ENCODE data around the gene ZNF366.

Gene ZNF366

DNA sequence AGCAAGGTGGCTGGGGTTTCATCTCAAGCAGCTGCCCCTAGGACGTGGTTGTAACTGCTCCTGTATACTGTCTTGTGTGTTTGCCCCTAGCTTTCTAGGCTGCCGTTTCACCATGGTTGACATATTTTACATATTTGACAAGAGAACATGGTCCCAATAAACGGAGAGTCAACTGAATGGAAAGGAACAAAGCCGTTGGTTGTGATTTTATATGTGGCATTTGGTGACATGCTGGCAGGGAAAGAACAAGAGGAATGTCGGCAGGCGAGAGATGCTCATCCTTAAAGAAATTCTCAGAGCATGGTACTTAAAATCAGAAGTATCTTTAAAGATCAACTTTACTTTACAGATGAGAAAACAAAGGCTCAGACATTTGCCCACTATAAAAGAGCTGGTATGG is 11.8 kb downstream of the ZNF366 start:
- Histone ChIP-seq H3K4me3 (ENCODE audit: low read depth, low read length) (no peak overlapping the region), H3K4me1 (no peaks in the 10 kb centered on the region), H3K27me3 (no peaks in the 10 kb centered on the region), H3K9me3 (no peaks in the 10 kb centered on the region), H3K36me3 (no peaks in the 10 kb centered on the region)
- no peak for DNase-seq
- TF ChIP-seq, protein P1, sequence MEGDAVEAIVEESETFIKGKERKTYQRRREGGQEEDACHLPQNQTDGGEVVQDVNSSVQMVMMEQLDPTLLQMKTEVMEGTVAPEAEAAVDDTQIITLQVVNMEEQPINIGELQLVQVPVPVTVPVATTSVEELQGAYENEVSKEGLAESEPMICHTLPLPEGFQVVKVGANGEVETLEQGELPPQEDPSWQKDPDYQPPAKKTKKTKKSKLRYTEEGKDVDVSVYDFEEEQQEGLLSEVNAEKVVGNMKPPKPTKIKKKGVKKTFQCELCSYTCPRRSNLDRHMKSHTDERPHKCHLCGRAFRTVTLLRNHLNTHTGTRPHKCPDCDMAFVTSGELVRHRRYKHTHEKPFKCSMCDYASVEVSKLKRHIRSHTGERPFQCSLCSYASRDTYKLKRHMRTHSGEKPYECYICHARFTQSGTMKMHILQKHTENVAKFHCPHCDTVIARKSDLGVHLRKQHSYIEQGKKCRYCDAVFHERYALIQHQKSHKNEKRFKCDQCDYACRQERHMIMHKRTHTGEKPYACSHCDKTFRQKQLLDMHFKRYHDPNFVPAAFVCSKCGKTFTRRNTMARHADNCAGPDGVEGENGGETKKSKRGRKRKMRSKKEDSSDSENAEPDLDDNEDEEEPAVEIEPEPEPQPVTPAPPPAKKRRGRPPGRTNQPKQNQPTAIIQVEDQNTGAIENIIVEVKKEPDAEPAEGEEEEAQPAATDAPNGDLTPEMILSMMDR (IDR thresholded peaks at IDR 0.05; ENCODE audit: low read depth, low read length), result no peak

DNA sequence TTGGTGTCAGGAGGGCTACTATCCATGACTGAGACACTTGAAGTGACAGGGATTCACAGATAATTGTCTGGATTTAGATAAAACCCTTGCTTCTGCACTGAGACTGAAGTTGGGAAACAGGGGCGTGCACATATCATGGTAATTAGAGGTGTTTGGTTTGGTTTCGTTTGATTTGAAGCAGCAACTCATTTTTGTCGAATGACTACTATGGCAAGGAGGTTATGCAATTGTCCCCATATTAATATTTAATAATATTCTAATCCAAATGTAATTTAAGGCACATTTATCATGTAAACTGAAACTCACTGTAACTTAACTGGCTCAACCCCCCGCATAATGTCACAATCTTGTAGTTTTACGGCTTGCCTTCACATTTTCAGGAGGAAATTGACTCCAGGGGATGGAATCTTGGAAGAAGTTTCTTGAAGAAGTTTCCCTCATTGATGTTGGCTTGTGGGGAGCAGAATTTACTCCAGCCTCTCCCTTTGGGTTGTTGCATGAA is 12.5 kb downstream of the ZNF366 start:
- H3K4me3 ChIP-seq (ENCODE audit: low read depth, low read length), result no peak overlapping the region
- TF ChIP-seq, protein P1 (IDR thresholded peaks at IDR 0.05; ENCODE audit: low read depth, low read length), result no peak
- no peaks in the 10 kb centered on the region for H3K36me3 ChIP-seq
- H3K9me3 ChIP-seq, result no peaks in the 10 kb centered on the region
- no peak for DNase-seq
- no peaks in the 10 kb centered on the region for H3K4me1 ChIP-seq
- H3K27me3 ChIP-seq, result no peaks in the 10 kb centered on the region

GRCh38 chr5:72489536-72489935 is 17.7 kb downstream of the ZNF366 start:
- DNase-seq, result no peak
- no peaks in the 10 kb centered on the region for H3K27me3 ChIP-seq
- H3K36me3 ChIP-seq, result no peaks in the 10 kb centered on the region
- H3K9me3 ChIP-seq, result no peaks in the 10 kb centered on the region
- TF ChIP-seq, protein P1 (IDR thresholded peaks at IDR 0.05; ENCODE audit: low read depth, low read length), result no peak
- H3K4me3 ChIP-seq (ENCODE audit: low read depth, low read length), result no peak overlapping the region
- no peaks in the 10 kb centered on the region for H3K4me1 ChIP-seq

DNA sequence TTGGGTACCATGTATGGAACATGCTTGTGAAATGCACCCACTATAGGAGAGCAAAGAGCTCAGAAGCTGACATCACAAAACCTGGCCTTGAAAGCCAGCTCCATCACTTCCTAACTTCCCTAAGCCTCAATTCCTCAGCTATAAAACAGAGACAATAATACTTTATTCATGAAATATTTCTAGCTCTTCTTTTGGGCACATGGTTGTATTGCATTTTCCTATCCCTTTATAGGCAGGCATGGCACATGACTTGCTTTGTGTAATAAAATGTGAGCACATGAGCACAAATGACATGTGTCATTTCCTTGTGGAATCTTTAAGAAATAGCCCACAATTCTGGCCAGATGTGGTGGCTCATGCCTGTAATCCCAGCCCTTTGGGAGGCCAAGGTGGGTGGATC is 18.5 kb downstream of the ZNF366 start:
- TF ChIP-seq, protein P1 (IDR thresholded peaks at IDR 0.05; ENCODE audit: low read depth, low read length), result no peak
- H3K27me3 ChIP-seq, result no peaks in the 10 kb centered on the region
- H3K9me3 ChIP-seq, result no peaks in the 10 kb centered on the region
- H3K4me1 ChIP-seq, result no peaks in the 10 kb centered on the region
- no peak for DNase-seq
- no peak overlapping the region for H3K4me3 ChIP-seq (ENCODE audit: low read depth, low read length)
- H3K36me3 ChIP-seq, result no peaks in the 10 kb centered on the region

GRCh38 chr5:72487177-72487576 is 20.0 kb downstream of the ZNF366 start:
- H3K4me3 ChIP-seq (ENCODE audit: low read depth, low read length), result no peak overlapping the region
- no peaks in the 10 kb centered on the region for H3K36me3 ChIP-seq
- no peak for DNase-seq
- no peaks in the 10 kb centered on the region for H3K27me3 ChIP-seq
- TF ChIP-seq, protein P1 (IDR thresholded peaks at IDR 0.05; ENCODE audit: low read depth, low read length), result no peak
- H3K9me3 ChIP-seq, result no peaks in the 10 kb centered on the region
- no peaks in the 10 kb centered on the region for H3K4me1 ChIP-seq

GRCh38 chr5:72486371-72486770 is 20.8 kb downstream of the ZNF366 start:
- H3K4me1 ChIP-seq, result no peaks in the 10 kb centered on the region
- DNase-seq, result no peak
- H3K4me3 ChIP-seq (ENCODE audit: low read depth, low read length), result no peak overlapping the region
- H3K9me3 ChIP-seq, result no peaks in the 10 kb centered on the region
- 0 out of 2 replicates have a peak, but pooled peaks cover 5% of the 10 kb centered on the region for H3K27me3 ChIP-seq
- no peaks in the 10 kb centered on the region for H3K36me3 ChIP-seq
- TF ChIP-seq, protein P1 (IDR thresholded peaks at IDR 0.05; ENCODE audit: low read depth, low read length), result no peak

Data from BE2C (cell line).